GM19240 (cell line): ENCODE measurements around the gene EFR3B.
"Not testable (repeated sequence)": the region's sequence is repeated elsewhere in the genome, so short reads cannot be mapped to it uniquely, and the experiment has no call there.

Experiments
- DNase-seq: peaks from one replicate; pipeline ENCODE4 v3.0.0; 2011; ENCODE audit warnings: low spot score; ENCODE audit not compliant: insufficient read length

Gene EFR3B

DNA sequence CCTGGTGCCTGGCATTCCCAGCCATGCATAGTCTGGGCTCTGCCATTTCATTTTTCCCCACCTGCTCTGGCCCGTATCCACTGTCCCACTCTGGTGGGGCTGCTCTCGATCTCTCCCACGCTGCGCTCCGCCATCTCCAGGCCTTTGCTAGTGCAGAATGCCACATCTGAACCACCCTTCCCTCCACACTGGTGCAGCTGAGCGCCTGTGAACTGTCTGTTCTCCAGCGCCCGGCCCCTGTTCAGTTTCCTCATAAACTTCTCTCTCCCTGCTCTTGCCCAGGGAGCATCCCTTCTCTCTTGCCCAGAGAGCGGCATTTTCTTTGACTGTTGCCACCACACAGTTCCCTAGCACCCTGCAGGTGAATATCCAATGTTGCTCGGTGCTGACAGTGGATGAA is 105.0 kb downstream of the EFR3B start:
- no peak for DNase-seq

DNA sequence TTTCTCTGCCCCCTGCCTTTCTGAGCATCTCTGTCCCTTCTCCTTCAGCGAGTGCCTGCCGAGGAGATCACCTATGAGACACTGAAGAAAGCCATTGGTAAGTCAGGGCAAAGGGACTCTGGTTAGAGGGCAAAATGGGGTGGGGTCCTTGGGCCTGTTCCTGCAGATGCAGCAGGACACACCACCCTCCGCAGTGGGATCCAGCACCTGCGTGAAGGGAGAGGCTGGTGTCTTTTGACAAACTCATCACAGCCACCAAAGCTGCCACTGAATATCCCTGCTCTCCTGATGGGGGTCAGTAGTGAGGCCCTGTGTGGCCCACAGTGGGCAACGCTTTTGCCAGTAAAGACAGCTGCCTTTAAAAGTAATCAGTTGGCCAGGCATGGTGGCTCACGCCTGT is 107.8 kb downstream of the EFR3B start:
- no peak for DNase-seq

DNA sequence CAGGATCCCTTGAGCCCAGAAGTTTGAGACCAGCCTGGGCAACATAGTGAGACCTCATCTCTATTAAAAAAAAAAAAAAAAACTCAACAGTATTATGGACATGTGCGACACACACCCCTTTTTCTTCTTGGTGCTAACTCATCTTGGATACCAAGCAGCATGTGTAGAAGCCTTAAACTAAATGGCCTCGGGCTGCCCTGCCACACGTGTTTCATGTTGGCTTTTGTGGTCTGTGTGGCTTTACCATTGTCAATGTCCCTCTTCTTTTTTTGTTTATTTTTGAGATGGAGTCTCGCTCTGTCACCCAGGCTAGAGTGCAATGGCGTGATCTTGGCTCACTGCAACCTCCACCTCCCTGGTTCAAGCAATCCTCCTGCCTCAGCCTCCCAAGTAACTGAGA is 109.1 kb downstream of the EFR3B start:
- DNase-seq = not testable (repeated sequence)

DNA sequence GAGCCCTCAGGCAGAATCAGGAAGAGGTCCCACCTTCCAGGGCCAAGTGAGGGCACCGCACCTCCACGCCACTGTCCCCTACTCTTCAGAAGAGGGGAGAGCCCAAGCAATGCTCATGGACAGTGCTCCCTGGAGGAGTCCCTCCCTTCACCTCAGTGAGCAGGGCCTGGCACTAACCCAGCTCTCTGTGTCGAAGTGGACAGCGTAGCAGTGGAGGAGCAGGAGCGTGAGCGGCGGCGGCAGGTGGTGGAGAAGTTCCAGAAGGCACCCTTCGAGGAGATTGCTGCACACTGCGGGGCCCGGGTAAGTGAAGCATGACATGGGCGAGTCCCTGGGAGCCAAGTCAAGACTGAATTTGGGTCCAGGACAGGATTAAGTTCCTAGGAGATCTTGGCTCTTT is 109.8 kb downstream of the EFR3B start:
- no peak for DNase-seq

DNA sequence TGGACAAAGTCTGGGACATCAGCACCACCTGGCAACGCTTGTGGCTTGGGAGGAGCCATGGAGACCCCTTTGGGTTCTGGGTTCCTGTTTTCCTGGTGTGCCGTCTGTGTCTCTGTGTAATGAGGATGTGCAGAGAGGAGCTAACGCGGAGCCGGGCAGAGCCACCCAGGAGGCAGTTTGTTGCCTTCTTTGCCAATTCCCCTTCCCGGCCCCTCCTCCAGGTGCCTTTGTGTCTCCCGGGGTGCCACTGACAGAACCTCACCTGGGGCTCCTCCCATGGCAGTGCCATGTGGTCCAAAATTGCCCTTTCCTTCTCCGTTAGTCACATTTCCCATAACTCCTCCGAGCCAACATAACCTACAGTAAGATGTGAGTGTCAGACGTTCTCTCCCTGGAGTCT is 113.5 kb downstream of the EFR3B start:
- DNase-seq = no peak

DNA sequence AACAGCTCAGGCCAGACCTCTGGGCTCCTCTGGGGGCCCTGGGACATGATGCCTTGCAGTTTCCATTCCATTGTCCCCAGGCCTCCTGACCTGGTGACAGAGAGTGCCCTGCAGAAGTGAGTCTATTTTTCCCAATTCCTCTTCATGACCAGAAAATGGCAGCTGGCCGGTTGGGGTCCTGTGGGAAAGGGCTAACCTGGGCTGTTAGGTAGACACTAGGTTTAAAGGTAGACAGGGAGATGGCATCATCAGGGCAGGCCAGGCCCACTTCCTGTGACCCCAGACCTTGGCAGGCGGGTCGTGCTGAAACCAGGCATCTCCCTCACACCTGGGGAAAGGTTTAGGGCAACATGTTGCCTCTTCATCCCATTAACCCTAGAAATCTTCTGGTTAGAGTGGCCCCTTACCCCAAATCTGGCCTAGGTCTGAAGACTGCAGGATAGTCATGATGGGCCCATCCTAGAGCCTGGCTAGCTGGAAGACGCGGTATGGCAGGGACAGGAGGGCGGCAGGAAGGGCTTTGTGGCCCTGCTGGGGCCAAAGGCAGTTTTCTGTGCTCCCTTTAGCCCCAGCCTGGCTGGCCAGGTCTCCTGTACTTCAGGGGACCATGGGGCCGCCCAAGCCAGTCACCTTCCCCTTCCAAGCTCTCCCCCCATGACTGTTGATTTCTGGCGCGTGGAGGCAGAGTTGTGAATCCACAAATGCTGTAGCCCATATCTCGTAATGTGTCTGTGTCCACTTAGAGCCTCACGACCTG is 116.4 kb downstream of the EFR3B start:
- no peak for DNase-seq

DNA sequence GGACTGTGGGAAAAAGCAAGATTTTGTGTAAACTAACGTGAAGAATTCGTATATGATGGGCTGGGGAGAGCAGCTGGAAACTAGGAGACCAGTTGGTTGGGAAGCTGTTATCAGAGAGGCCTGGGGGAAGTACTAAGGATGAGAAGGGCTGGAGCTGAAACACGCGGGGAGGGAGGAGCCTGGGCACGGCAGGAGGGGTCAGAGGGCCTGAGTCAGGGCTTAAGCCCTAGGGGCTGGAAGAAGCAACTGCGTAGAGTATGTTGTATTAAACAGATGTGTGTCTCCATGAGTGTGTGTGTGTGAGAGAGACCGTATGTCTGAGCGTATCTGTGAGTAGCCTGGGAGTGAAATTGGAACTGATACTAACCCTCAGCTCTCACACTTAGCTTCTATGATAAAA is 118.1 kb downstream of the EFR3B start:
- no peak for DNase-seq

DNA sequence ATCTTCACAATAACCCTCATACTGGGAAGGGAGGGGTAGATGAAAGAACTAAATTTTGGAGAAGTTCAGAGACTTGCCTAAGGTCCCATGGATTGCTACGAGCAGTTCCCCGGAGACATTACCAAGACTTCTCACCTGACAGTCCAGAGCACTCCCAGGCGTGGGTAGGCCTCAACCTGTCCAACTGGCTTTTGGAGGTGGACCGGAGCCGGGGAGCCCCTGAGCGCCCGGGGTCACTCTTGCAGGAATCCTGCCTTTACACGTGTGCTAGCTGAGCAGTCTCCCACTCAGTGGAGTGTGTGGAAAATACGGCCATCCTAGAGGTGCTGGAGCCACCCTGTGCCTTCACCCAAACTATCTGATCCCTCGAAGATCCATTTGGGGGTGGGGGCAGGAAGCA is 118.5 kb downstream of the EFR3B start:
- DNase-seq = no peak

DNA sequence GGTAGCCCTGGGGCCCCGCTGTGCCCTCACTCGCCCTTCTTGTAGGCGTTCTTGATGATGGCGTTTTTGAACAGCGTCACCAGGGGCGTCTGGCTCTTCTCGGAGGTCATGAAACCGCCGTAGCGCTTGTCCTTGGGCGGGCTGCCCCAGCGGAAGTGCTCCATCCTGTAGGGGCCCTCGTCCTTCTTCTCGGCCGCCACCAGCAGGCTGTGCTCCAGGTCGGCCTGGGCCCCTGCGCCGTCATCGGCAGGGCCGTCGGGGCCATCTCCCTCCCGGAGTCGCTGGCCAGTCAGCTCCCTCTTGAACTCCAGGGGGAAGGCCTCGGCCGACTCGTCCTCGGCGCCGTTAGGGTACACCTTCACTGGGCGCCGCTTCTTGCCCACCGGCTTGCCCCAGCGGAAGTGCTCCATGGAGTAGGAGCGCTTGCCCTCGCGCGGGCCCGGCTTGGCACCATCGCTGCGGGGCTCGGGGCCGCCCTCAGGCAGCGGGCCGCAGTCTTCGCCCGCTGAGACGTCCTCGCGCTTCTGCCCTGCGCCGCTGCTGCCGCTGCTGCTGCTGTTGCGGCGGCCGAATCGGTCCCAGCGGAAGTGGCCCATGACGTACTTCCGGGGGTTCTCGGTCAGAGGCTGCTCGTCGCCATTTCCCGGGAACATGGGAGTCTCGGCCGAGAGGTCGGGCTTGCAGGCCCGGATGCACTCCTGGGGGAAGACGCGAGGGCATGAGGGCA is 119.3 kb downstream of the EFR3B start:
- no peak for DNase-seq

DNA sequence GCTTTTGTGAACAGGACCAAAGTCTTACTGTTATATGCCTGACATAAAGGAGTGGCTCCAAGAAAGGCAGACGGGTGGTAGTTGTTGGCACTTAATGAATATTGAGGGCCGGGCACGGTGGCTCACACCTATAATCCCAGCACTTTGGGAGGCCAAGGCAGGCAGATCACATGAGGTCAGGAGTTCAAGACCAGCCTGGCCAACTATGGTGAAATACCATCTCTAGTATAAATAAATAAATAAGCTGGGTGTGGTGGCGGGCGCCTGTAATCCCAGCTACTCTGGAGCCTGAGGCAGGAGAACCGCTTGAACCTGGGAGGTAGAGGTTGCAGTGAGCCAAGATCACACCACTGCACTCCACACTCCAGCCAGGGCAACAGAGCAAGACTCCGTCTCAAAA is 120.2 kb downstream of the EFR3B start:
- not testable (repeated sequence) for DNase-seq

DNA sequence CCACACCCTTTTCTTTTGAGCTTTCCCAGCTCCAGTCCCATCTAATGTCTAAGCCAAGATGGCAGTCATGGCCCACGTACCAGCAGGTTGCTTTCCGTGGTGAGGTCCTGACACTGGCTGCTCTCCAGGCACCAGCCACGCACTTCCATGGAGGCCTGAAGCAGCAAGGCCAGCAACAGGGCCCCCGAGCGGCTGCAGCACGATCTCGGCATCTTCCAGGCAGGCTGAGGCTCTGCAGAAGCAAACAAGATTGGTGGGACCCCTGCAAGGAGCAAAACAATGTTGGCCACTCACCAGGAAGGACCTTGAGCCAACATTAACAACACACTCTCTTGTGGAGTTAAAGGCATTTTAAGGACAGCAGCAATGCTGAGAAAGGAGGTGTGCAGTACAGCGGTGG is 122.7 kb downstream of the EFR3B start:
- no peak for DNase-seq

DNA sequence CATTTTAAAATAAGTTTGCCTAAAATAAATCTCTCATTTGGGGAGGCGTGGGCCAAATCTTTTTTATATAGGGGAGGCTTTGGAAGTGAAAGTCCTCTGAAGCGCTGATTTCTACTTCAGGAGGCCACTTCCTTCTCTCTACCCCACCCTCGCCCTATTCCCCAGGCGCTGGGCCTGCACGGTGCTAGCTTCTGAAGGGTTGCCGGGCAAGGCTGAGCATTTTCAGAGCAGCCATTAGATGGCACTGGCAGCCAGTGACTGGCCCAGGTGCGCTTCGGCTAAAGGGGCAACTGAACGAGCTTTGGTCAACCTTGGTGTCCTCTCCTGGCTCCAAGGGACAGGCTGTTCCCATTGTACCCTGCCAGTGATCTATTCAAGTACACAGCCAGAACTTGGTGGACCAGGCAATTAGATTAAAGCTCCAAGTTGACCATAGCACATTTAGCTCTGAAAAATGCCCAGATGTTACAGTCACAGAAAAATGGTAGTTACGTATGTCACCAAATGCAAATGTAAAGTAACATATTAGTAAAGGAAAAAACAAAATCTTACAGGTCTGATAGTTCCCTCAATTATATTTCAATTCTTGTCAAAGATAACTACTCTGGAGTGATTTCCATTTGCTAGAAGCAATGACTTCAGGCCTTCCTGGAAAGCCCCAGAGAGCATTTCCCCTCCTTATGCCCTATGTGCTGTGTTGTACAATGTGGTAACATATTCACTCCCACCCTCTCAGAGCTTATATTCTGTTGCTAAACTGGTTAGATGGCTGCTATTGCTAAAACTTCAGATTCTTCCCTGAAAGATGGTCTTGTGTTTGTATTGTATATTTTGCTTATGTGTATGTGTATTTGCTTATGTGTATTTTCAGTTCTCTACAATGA is 124.4 kb downstream of the EFR3B start:
- DNase-seq = peak; percentile 48

DNA sequence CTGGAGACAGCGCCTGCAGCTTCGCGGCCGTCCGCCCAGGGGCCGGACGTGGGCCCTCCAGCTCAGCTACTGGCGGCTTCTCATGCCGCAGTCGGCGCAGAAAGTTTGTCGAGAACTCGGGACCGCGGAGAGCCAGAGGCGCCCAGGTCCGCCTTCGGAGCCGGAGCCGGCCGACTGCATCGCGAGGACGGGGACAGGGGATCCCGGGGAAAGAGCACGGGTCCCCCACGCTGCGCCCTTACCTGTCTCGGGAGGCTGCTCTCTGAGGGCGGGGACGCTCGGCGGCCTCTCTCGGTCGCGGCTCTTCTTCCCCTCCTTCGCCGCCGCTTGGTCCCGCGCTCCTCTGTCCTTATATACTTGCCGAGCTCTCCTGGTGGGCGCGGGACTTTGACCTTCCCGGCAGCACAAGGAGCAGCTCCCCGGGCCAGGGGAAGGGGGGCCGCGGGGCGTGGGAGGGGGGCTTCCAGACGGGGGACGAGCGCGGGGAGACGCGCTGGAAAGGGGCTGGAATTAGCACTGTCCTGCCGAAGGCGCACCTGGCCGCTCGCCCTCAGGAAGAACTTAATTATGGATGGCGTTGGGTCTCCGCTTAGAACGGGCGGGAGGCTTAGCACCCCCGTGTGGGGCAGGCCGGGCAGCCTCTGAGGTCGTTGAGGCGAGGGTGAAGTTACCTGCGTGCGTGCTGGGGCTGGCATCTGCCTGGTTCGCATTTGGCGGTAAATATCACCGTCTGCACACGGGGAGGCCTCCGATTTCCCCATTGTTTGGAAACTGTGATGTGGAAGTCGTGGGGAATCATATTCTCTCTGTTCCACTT is 126.6 kb downstream of the EFR3B start, which contains the start of gene POMC:
Gene POMC, minus strand, starts transcription at position 325 of the 817 bp plus-strand sequence. CDS start 3,808 bp downstream, outside the sequence.
- DNase-seq = peak; percentile 20

DNA sequence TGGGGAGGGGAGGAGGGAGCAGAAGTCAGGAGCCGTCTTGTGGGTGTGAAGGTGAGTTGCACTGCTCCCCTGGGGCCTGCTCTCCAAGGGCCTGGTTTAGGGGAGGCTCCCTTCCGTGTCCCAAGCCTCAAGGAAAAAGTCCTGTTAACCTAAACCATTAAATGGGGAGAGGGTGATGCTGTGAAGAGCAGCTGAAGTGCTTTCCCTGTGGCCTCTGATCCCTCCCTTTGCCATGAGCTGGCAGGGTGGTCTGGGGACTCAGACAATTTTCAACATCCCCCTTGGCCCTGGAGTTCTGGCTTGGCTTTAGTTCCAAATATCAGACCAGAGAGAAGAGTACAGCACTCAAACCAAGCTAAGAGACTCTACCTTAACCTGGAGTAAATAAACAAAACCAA is 127.2 kb downstream of the EFR3B start:
- DNase-seq = no peak

DNA sequence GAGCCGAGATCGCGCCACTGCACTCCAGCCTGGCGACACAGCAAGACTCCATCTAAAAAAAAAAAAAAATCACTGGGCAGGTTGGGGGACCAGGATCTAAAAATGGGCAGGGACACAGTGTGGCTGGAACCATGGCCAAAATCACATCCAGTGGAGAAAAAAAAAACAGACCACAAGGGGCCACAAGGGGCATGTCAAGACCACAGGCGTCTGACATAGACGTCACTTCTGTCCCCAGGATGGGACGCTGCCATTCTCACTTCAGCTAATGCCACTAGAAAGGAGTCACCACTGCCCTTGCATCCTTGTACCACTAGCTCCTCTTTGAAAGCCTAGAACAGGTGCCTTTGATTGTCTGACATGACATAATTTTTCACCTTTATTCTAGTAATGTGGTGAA is 129.0 kb downstream of the EFR3B start:
- no peak for DNase-seq

DNA sequence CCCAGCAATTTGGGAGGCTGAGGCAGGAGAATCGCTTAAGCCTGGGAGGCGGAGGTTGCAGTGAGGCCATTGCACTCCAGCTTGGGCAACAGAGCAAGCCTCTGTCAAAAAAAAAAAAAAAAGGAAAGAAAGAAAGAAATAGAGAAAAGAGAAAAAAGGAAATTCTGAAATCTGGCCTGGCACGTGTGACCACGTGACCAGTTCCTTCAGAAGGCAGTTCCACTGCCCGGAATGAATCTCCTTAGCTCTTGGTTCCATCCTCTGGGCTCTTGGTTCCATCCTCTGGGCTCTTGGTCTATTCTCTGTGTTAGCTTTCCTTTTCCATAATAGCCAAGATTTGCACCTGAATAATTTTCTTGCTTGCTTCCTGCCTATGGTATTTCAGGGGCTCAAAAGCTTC is 131.8 kb downstream of the EFR3B start:
- DNase-seq = no peak

DNA sequence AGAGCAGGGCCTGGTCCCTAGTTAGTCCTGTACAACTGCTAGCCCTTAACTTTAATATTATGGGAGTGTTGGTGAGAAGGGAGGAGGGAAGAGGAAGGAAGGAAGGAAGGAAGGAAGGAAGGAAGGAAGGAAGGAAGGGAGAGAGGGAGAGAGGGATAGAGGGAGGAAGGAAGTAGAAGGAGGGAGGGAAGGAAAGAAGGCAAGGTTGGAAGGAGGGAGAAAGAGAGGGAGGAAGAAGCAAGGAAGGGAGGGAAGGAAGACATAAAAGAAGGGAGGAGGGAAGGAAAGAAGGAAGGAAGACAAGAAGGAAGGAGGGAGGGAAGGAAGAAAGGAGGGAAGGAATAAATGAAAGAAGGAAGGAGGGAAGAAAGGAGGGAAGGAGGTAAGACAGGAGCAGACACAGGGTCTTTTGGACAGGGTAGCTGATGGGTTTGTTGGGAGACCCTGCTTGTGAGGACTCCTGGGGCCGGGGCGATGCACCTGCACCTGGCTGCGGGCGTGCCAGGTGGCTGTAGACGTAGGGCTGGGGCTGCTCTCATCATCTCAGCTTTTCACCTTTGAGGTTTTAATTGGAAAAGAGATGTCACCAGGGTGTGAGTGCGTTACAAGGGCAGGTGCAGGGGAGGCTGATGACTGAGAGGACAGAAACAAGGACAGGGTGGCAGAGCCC is 132.5 kb downstream of the EFR3B start:
- no peak for DNase-seq

DNA sequence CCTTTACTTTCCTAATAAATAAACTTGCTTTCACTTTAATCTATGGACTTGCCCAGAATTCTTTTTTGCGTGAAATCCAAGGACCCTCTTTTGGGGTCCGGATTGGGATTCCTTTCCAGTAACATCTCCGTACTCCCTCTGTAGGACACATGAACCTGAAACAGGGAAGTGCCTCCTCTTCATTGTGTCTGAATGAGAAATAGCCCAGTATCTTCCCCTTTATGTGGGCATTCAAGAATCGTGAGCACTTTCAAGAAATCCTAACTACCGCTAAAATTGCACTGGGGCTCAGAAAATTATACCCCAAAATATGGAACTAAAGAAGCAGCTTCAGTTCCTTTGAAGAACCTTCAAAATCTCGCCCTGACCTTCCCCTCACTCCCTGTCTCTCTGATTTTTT is 134.3 kb downstream of the EFR3B start:
- no peak for DNase-seq

DNA sequence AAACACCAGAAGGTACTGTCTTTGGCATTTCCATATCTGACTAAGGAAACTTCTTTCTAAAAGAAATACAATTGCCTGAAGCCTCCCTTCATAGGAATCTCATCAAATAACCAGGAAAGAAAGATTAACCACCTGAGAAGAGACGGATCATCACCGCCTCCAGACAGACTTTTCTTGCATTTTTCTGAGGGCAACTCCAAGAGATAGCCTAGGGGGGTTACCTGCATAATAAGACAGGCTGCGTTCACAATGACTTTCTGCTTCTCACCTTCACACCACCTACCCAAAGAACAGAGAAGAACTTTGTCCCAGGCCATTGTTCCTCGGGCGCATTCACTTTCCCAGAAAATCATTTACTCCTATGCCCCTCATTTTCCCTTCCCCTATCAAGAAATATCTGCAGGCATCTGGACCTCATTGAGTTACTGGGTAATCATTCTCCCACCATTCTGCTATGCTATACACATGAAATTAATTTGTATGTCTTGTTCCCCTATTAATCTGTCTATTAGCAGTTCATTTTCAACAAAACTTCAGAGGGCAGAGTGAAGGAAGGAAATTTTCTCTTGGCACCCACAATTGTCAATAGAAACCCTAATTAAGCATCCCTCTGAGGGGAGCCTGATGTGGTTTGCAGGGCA is 134.8 kb downstream of the EFR3B start:
- no peak for DNase-seq

DNA sequence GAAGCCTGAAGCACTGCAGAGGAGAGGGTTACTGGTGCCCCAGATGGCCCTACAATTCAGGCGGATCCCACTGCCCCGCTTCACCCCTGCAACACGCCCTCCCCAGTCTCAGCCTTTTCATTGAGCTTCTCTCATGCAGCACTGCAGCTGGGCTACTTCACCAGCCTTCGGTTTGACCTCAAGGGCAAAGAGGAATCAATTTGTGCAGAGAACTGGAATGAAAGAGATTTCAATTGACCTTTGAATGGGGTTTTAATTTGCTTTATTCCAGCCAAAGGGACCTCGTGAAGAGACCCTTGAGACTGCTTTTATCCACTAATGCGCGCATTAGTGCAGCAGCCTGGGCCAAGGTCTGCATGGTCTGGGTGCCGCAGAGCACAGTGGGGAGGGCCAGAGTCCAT is 135.3 kb downstream of the EFR3B start:
- no peak for DNase-seq
